Hepatocyte (in vitro differentiated cells): ENCODE measurements around the gene SPNS2.

Experiments used
- CTCF ChIP-seq: fragments of 200-600 bp; sonication (generic); IDR thresholded peaks from 2 replicates; pipeline ENCODE4 v1.5.1; 2016; ENCODE audit warnings: antibody characterized with exemption, mild to moderate bottlenecking; ENCODE audit not compliant: poor library complexity
- EZH2phosphoT487 ChIP-seq: fragments of 200-600 bp; sonication (generic); IDR thresholded peaks from one replicate; pipeline ENCODE4 v1.6.1; 2018; ENCODE audit warnings: antibody characterized with exemption, mild to moderate bottlenecking, low read depth, moderate library complexity; ENCODE audit not compliant: unreplicated experiment, severe bottlenecking

- TF ChIP-seq EZH2phosphoT487 (no peak), CTCF (no peak)
Measured at GRCh38 chr17:4523946-4524345, 25.3 kb downstream of the SPNS2 start.
